ENCODE measurements around the gene ACP7. TPM values are rescaled to one million over a fixed set of nuclear protein-coding genes. Genes with fewer than 3 reads are reported as not detected.

Gene ACP7
- total and polyA plus RNA-seq, 2 of the 8 experiments (the other 6 are each of a cell fraction or from before 2014, with no cell fraction given) = 0.27 to 0.50 TPM

DNA sequence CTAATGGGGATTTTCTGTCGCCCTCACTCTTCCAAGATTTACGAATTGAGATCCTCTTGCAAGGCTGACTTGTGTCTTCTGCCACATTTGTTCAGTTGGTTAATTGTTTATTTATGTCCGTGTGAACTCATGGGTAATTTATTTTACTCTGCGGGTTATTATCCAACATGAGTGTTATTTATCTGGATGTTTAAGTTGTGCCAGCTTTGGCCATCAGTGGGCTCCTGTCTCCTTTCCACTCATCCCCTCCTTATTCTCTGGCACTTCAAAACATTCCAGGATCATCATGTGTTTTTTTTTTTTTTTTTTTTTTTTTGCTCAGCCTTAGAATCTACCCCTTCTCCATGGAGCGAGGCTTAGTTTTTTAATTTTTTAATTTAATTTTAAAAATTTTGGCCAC lies 19.0 kb downstream of the ACP7 start:
- no peak for DNase-seq (ENCODE audit: low read depth in 1 of 2, low spot score in 2 of 2)
- Histone ChIP-seq H2BK5ac (ENCODE audit: low read depth, low read length) (no peak overlapping the region), H3K23me2 (ENCODE audit: low read depth, low read length) (no peaks in the 10 kb centered on the region), H3K4me2 (ENCODE audit: insufficient read depth in 1 of 2, low read depth in 2 of 2, low read length in 2 of 2) (no peak overlapping the region), H2BK12ac (ENCODE audit: low read depth, low read length) (no peak overlapping the region), H4K20me1 (replicated peaks in 1 of 2; ENCODE audit: control insufficient read depth in 1 of 2, insufficient read depth in 2 of 2, low read length in 2 of 2) (no peaks in the 10 kb centered on the region), H3K23ac (ENCODE audit: insufficient read length) (no peak overlapping the region), H3K79me1 (ENCODE audit: low read depth, low read length) (no peaks in the 10 kb centered on the region), H3K14ac (ENCODE audit: insufficient read length) (no peak overlapping the region), H3K4me1 (replicated peaks in 1 of 4; ENCODE audit: control insufficient read depth in 3 of 4, insufficient read depth in 4 of 4, low read length in 3 of 4) (no peaks in the 10 kb centered on the region), H2BK15ac (ENCODE audit: low read length) (no peak overlapping the region), H2AFZ (ENCODE audit: low read length) (no peak overlapping the region), H3K4me3 (ENCODE audit: extremely low read depth in 1 of 4, insufficient read depth in 2 of 4, low read depth in 3 of 4, low read length in 4 of 4) (no peak overlapping the region), H3K79me2 (ENCODE audit: control insufficient read depth in 1 of 2, insufficient read depth in 2 of 2, low read length in 2 of 2) (no peaks in the 10 kb centered on the region), H3K9ac (replicated peaks in 1 of 4; ENCODE audit: extremely low read depth in 1 of 4, low read depth in 3 of 4, low read length in 3 of 4) (no peak overlapping the region), H3K9me3 (ENCODE audit: insufficient read depth in 2 of 2, low read depth in 1 of 2, low read length in 1 of 2) (no peaks in the 10 kb centered on the region), H2BK20ac (ENCODE audit: low read length) (no peak overlapping the region), H4K8ac (ENCODE audit: extremely low read depth, insufficient read depth, low read length) (no peak overlapping the region), H3K27ac (ENCODE audit: low read depth, low read length) (no peak overlapping the region), H3K56ac (replicated peaks; ENCODE audit: insufficient read length, low read depth, low read length) (no peak overlapping the region), H3K36me3 (ENCODE audit: control insufficient read depth in 2 of 4, insufficient read depth in 4 of 4, low read length in 3 of 4) (no peaks in the 10 kb centered on the region), H4K91ac (replicated peaks; ENCODE audit: insufficient read length, low read length) (no peak overlapping the region), H2AK5ac (ENCODE audit: low read depth, low read length) (no peak overlapping the region), H3K27me3 (replicated peaks in 1 of 4; ENCODE audit: control insufficient read depth in 3 of 4, extremely low read depth in 1 of 4, insufficient read depth in 3 of 4, low read length in 3 of 4) (peaks cover 0 to 8% (median 5%) of the 10 kb centered on the region in 4 experiments; a peak in 5 of 7 replicates), H3K4ac (replicated peaks; ENCODE audit: insufficient read length, low read depth, low read length) (no peak overlapping the region), H3K18ac (ENCODE audit: extremely low read depth, low read length) (no peak overlapping the region), H4K5ac (ENCODE audit: insufficient read length, low read depth, low read length) (no peak overlapping the region), H2BK120ac (replicated peaks; ENCODE audit: low read depth, low read length) (no peak overlapping the region)
- WGBS, 2 experiments (ENCODE audit: extremely low coverage in 1 of 2, insufficient coverage in 1 of 2, insufficient read length in 1 of 2, insufficient replicate concordance in 2 of 2, low coverage in 1 of 2, low lambda C conversion rate in 2 of 2, missing lambda C conversion rate in 1 of 2) = 54% methylated on average over 5 of the region's 5 CpGs; no CpG with 5 or more reads in 1 of the 2 experiments
- POLR2A ChIA-PET (ENCODE audit: partially characterized antibody) = no interaction called here
- FAIRE-seq = no peak
- TF ChIP-seq SUZ12 (IDR thresholded peaks at IDR 0.05; ENCODE audit: low read length) (no peak), KDM5A (IDR thresholded peaks at IDR 0.05; ENCODE audit: low read length) (no peak), TCF12 (IDR thresholded peaks at IDR 0.05; ENCODE audit: low read depth, low read length) (no peak), KDM4A (IDR thresholded peaks at IDR 0.05; ENCODE audit: low read depth, low read length, severe bottlenecking) (no peak)
- CTCF ChIA-PET (ENCODE audit: partially characterized antibody) = interaction anchor here (1.2 kb wide), 2 partner anchors 9 to 19 kb away, joined by 5 to 6 read pairs; no protein-coding TSS in a partner anchor
